ENCODE results near the gene CSTPP1. TPM values are rescaled to one million over a fixed set of nuclear protein-coding genes. Genes with fewer than 3 reads are reported as not detected.

The CSTPP1 gene
- polyA plus RNA-seq, 1 donor from 2014 or later = 46.4 TPM

GRCh38 chr11:47148270-47148669 lies 211.7 kb downstream of the CSTPP1 start:
- Histone ChIP-seq H3K79me2 (replicated peaks; ENCODE audit: insufficient read depth, low read length) (no peaks in the 10 kb centered on the region), H3F3A (ENCODE audit: insufficient read depth, low read length, poor library complexity, severe bottlenecking) (no peaks in the 10 kb centered on the region), H2AFZ (ENCODE audit: low read depth, low read length) (no peak overlapping the region), H4K20me1 (ENCODE audit: insufficient read depth) (no peaks in the 10 kb centered on the region), H3K27me3 (ENCODE audit: insufficient read depth, low read depth, low read length) (no peaks in the 10 kb centered on the region), H3K4me2 (ENCODE audit: low read length) (no peak overlapping the region), H3K36me3 (ENCODE audit: insufficient read depth, low read length) (no peaks in the 10 kb centered on the region), H3K9me2 (ENCODE audit: insufficient read depth, low read length) (no peaks in the 10 kb centered on the region), H3K27ac (ENCODE audit: low read length) (no peak overlapping the region), H3K9ac (ENCODE audit: low read length) (no peak overlapping the region), H3K4me3 (ENCODE audit: low read length) (no peak overlapping the region), H3K9me3 (ENCODE audit: low read length) (no peaks in the 10 kb centered on the region)
- TF ChIP-seq MXI1 (conservative IDR thresholded peaks at IDR 0.05; ENCODE audit: poor library complexity, severe bottlenecking) (no peak), POLR2AphosphoS5 (IDR thresholded peaks at IDR 0.05) (no peak), RAD21 (conservative IDR thresholded peaks at IDR 0.05) (no peak), TAF1 (IDR thresholded peaks at IDR 0.05; ENCODE audit: low read depth) (no peak), EP300 (conservative IDR thresholded peaks at IDR 0.05; ENCODE audit: poor library complexity, severe bottlenecking) (no peak), SMC3 (conservative IDR thresholded peaks at IDR 0.05; ENCODE audit: poor library complexity) (no peak), CTCF (IDR thresholded peaks at IDR 0.05; ENCODE audit: poor library complexity, severe bottlenecking) (no peak), EZH2 (IDR thresholded peaks at IDR 0.05; ENCODE audit: borderline replicate concordance, insufficient read depth, low read length, poor library complexity, severe bottlenecking) (no peak)
- TF ChIP-seq, protein P1, sequence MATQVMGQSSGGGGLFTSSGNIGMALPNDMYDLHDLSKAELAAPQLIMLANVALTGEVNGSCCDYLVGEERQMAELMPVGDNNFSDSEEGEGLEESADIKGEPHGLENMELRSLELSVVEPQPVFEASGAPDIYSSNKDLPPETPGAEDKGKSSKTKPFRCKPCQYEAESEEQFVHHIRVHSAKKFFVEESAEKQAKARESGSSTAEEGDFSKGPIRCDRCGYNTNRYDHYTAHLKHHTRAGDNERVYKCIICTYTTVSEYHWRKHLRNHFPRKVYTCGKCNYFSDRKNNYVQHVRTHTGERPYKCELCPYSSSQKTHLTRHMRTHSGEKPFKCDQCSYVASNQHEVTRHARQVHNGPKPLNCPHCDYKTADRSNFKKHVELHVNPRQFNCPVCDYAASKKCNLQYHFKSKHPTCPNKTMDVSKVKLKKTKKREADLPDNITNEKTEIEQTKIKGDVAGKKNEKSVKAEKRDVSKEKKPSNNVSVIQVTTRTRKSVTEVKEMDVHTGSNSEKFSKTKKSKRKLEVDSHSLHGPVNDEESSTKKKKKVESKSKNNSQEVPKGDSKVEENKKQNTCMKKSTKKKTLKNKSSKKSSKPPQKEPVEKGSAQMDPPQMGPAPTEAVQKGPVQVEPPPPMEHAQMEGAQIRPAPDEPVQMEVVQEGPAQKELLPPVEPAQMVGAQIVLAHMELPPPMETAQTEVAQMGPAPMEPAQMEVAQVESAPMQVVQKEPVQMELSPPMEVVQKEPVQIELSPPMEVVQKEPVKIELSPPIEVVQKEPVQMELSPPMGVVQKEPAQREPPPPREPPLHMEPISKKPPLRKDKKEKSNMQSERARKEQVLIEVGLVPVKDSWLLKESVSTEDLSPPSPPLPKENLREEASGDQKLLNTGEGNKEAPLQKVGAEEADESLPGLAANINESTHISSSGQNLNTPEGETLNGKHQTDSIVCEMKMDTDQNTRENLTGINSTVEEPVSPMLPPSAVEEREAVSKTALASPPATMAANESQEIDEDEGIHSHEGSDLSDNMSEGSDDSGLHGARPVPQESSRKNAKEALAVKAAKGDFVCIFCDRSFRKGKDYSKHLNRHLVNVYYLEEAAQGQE (IDR thresholded peaks at IDR 0.05; ENCODE audit: borderline replicate concordance) = no peak

- H3K4me2 ChIP-seq (ENCODE audit: low read length) = no peak overlapping the region
- no peak overlapping the region for H3K4me3 ChIP-seq (ENCODE audit: low read length)
- no peak overlapping the region for H3K27ac ChIP-seq (ENCODE audit: low read length)
These were observed 212.5 kb downstream of the CSTPP1 start for GRCh38 chr11:47148903-47149531.

More at GRCh38 chr11:47148903-47149531, 212.5 kb downstream of the CSTPP1 start:
- Histone ChIP-seq H3K79me2 (replicated peaks; ENCODE audit: insufficient read depth, low read length) (no peaks in the 10 kb centered on the region), H3K36me3 (ENCODE audit: insufficient read depth, low read length) (no peaks in the 10 kb centered on the region), H3K9me2 (ENCODE audit: insufficient read depth, low read length) (no peaks in the 10 kb centered on the region), H3K27me3 (ENCODE audit: insufficient read depth, low read depth, low read length) (no peaks in the 10 kb centered on the region), H3K9ac (ENCODE audit: low read length) (no peak overlapping the region), H3K9me3 (ENCODE audit: low read length) (no peaks in the 10 kb centered on the region), H2AFZ (ENCODE audit: low read depth, low read length) (no peak overlapping the region), H4K20me1 (ENCODE audit: insufficient read depth) (no peaks in the 10 kb centered on the region), H3F3A (ENCODE audit: insufficient read depth, low read length, poor library complexity, severe bottlenecking) (no peaks in the 10 kb centered on the region)
- TF ChIP-seq CTCF (IDR thresholded peaks at IDR 0.05; ENCODE audit: poor library complexity, severe bottlenecking) (no peak), EP300 (conservative IDR thresholded peaks at IDR 0.05; ENCODE audit: poor library complexity, severe bottlenecking) (no peak), SMC3 (conservative IDR thresholded peaks at IDR 0.05; ENCODE audit: poor library complexity) (no peak), POLR2AphosphoS5 (IDR thresholded peaks at IDR 0.05) (no peak), EZH2 (IDR thresholded peaks at IDR 0.05; ENCODE audit: borderline replicate concordance, insufficient read depth, low read length, poor library complexity, severe bottlenecking) (no peak), RAD21 (conservative IDR thresholded peaks at IDR 0.05) (no peak), MXI1 (conservative IDR thresholded peaks at IDR 0.05; ENCODE audit: poor library complexity, severe bottlenecking) (no peak), TAF1 (IDR thresholded peaks at IDR 0.05; ENCODE audit: low read depth) (no peak)
- TF ChIP-seq, protein P1 (IDR thresholded peaks at IDR 0.05; ENCODE audit: borderline replicate concordance) = no peak
